CD4-positive, alpha-beta T cell (primary cell): ENCODE data around the gene GLCE. TPM values are rescaled to one million over a fixed set of nuclear protein-coding genes. Genes with fewer than 3 reads are reported as not detected.

Experiments used
- ATAC-seq: fragments of 200-7000 bp; cut with Tn5 transposase; one replicate; pipeline ENCODE4 v1.10.0; 2022; ENCODE audit warnings: mild to moderate bottlenecking; ENCODE audit not compliant: poor library complexity
- CTCF ChIA-PET: fragments of 350-600 bp; sonication (Branson Sonifier 250); formaldehyde crosslinking; loops from one replicate; lab custom pipeline; 2021; ENCODE audit warnings: antibody characterized with exemption, inconsistent platforms; lab: Charles Lee
- POLR2A ChIA-PET: fragments of 350-600 bp; sonication (Branson Sonifier 250); formaldehyde crosslinking; loops from one replicate; lab custom pipeline; 2021; ENCODE audit warnings: antibody characterized with exemption, inconsistent platforms; lab: Charles Lee
- DNase-seq, 14 experiments: peaks; one replicate each; pipeline ENCODE4 v3.0.0-alpha.2; 2013 to 2020; ENCODE audit warnings: mixed read lengths in 2 of 14
- H3K27ac ChIP-seq, 2 donors: one replicate each; pipeline versions ENCODE4 v1.5.1 to v1.7.0; 2013; ENCODE audit warnings: low read length in 2 of 2, low read depth in 1 of 2, mild to moderate bottlenecking in 1 of 2
- H3K27me3 ChIP-seq, 2 experiments: 1 replicate in 1 of 2; 2 replicates in 1 of 2; pipeline versions ENCODE4 v1.6.1 to v1.7.0; 2013; ENCODE audit warnings: low read length in 2 of 2, control low read depth in 1 of 2, mild to moderate bottlenecking in 1 of 2, moderate library complexity in 1 of 2; ENCODE audit not compliant: insufficient read depth in 2 of 2, control insufficient read depth in 1 of 2
- H3K36me3 ChIP-seq: one replicate; pipeline ENCODE4 v1.6.1; 2013; ENCODE audit warnings: low read length, control low read depth; ENCODE audit not compliant: insufficient read depth
- H3K4me1 ChIP-seq: one replicate; pipeline ENCODE4 v1.6.1; 2013; ENCODE audit warnings: low read length, control low read depth; ENCODE audit not compliant: insufficient read depth
- H3K4me3 ChIP-seq: one replicate; pipeline ENCODE4 v1.5.1; 2013; ENCODE audit warnings: mild to moderate bottlenecking, low read length, moderate library complexity
- H3K9me3 ChIP-seq, 2 experiments: 1 replicate in 1 of 2; 2 replicates in 1 of 2; pipeline versions ENCODE4 v1.6.1 to v1.7.0; 2013; ENCODE audit warnings: low read length in 2 of 2, mild to moderate bottlenecking in 2 of 2, control low read depth in 1 of 2, moderate library complexity in 1 of 2; ENCODE audit not compliant: control insufficient read depth in 1 of 2, insufficient read depth in 1 of 2
- H3K27ac Mint-ChIP-seq: one replicate; pipeline ENCODE4 v1.8.0; 2020; ENCODE audit warnings: mixed read lengths
- H3K27me3 Mint-ChIP-seq: one replicate; pipeline ENCODE4 v1.8.0; 2021; ENCODE audit warnings: mixed read lengths
- H3K36me3 Mint-ChIP-seq: one replicate; pipeline ENCODE4 v1.8.0; 2021; ENCODE audit warnings: low read depth, mixed read lengths
- H3K4me1 Mint-ChIP-seq: one replicate; pipeline ENCODE4 v1.8.0; 2021; ENCODE audit warnings: low read depth, mixed read lengths
- H3K4me3 Mint-ChIP-seq: one replicate; pipeline ENCODE4 v1.8.0; 2020; ENCODE audit warnings: mild to moderate bottlenecking, mixed read lengths
- H3K9me3 Mint-ChIP-seq: one replicate; pipeline ENCODE4 v1.8.0; 2020; ENCODE audit warnings: mixed read lengths
- CTCF ChIP-seq: fragments of 200-600 bp; IDR thresholded peaks from one replicate; pipeline ENCODE4 v1.8.0; 2022; ENCODE audit warnings: antibody characterized with exemption, mild to moderate bottlenecking
- intact Hi-C, 2 experiments: fragments of 100-400 bp; cut with DNase I in 1 of 2; cut with micrococcal nuclease in 1 of 2; formaldehyde crosslinking; loops; one replicate each; pipeline versions ENCODE4 v1.15.1 to v1.9.0; 2023 to 2025; cut with DNase I, micrococcal nuclease
- total RNA-seq, 174 experiments: library from RNA in 2 of 174; stranded (reverse) in 2 of 174; gene quantifications; one replicate each; pipeline ENCODE4 v1.2.3 and lab custom pipeline; 2021 to 2026

GLCE gene
- total RNA-seq, 2 experiments from 2014 or later = 3.2 TPM

GRCh38 chr15:69149163-69149562 is 11.3 kb upstream of the GLCE start:
- H3K36me3 ChIP-seq = no peaks in the 10 kb centered on the region
- no peak overlapping the region for H3K4me3 ChIP-seq
- ChIA-PET CTCF (interaction anchor here (0.6 kb wide), 1 partner anchor 1274 kb away, joined by 4 read pairs; no protein-coding TSS in a partner anchor), POLR2A (no interaction called here)
- Mint-ChIP-seq H3K9me3 (no peaks in the 10 kb centered on the region), H3K4me1 (no peaks in the 10 kb centered on the region), H3K4me3 (no peak overlapping the region), H3K27ac (no peak overlapping the region), H3K36me3 (no peaks in the 10 kb centered on the region), H3K27me3 (peaks cover 82% of the 10 kb centered on the region)
- H3K4me1 ChIP-seq = no peaks in the 10 kb centered on the region
- peaks cover 21 to 24% of the 10 kb centered on the region in 2 experiments for H3K27me3 ChIP-seq
- TF ChIP-seq CTCF = no peak
- DNase-seq (no peak), ATAC-seq (no peak)
- H3K9me3 ChIP-seq = no peaks in the 10 kb centered on the region
- intact Hi-C loops = no loop called here
- H3K27ac ChIP-seq = no peak overlapping the region

- no peak for ATAC-seq
Measured at GRCh38 chr15:69149803-69150202, 10.6 kb upstream of the GLCE start.

GRCh38 chr15:69150336-69150735 is 10.1 kb upstream of the GLCE start:
- no peak overlapping the region for H3K4me3 Mint-ChIP-seq
- no peak overlapping the region for H3K27ac Mint-ChIP-seq
- peaks cover 83% of the 10 kb centered on the region for H3K27me3 Mint-ChIP-seq
- Histone ChIP-seq H3K36me3 (no peaks in the 10 kb centered on the region), H3K27me3 (peaks cover 21 to 26% of the 10 kb centered on the region in 2 experiments), H3K9me3 (no peaks in the 10 kb centered on the region), H3K4me3 (no peak overlapping the region), H3K27ac (no peak overlapping the region), H3K4me1 (no peaks in the 10 kb centered on the region)
- no peaks in the 10 kb centered on the region for H3K4me1 Mint-ChIP-seq
- ChIA-PET CTCF (no interaction called here), POLR2A (no interaction called here)
- no peaks in the 10 kb centered on the region for H3K9me3 Mint-ChIP-seq
- intact Hi-C loops = no loop called here
- TF ChIP-seq CTCF = no peak
- ATAC-seq (no peak), DNase-seq (no peak)
- H3K36me3 Mint-ChIP-seq = no peaks in the 10 kb centered on the region

More at GRCh38 chr15:69149803-69150202, 10.6 kb upstream of the GLCE start:
- H3K27me3 ChIP-seq = peaks cover 21 to 26% of the 10 kb centered on the region in 2 experiments
- no peaks in the 10 kb centered on the region for H3K36me3 ChIP-seq
- Mint-ChIP-seq H3K4me3 (no peak overlapping the region), H3K36me3 (no peaks in the 10 kb centered on the region), H3K4me1 (no peaks in the 10 kb centered on the region), H3K27me3 (peaks cover 84% of the 10 kb centered on the region), H3K27ac (no peak overlapping the region), H3K9me3 (no peaks in the 10 kb centered on the region)
- intact Hi-C loops = no loop called here
- TF ChIP-seq CTCF = no peak
- H3K27ac ChIP-seq = no peak overlapping the region
- H3K4me1 ChIP-seq = no peaks in the 10 kb centered on the region
- ChIA-PET POLR2A (no interaction called here), CTCF (no interaction called here)
- DNase-seq = no peak
- no peaks in the 10 kb centered on the region for H3K9me3 ChIP-seq
- H3K4me3 ChIP-seq = no peak overlapping the region
